Fibroblast of lung (primary cell): ENCODE results near the gene LORICRIN. TPM values are rescaled to one million over a fixed set of nuclear protein-coding genes. Genes with fewer than 3 reads are reported as not detected.

Experiments used
- DNase-seq, 2 donors: peaks; one replicate each; pipeline versions ENCODE4 v3.0.0 to v3.0.0-alpha.2; 2010; ENCODE audit warnings: low read depth in 2 of 2
- H2AFZ ChIP-seq: 2 replicates; pipeline ENCODE4 v1.5.1; 2012; ENCODE audit warnings: low read length, control low read depth, inconsistent platforms
- H3K27ac ChIP-seq: 2 replicates; pipeline ENCODE4 v1.5.1; 2011; ENCODE audit warnings: low read length, control low read depth; ENCODE audit not compliant: insufficient read depth
- H3K27me3 ChIP-seq: 2 replicates; pipeline ENCODE4 v1.5.1; 2011; ENCODE audit warnings: mild to moderate bottlenecking, low read length; ENCODE audit not compliant: control insufficient read depth, insufficient read depth
- H3K36me3 ChIP-seq: 2 replicates; pipeline ENCODE4 v1.5.1; 2011; ENCODE audit warnings: low read length; ENCODE audit not compliant: control insufficient read depth, insufficient read depth
- H3K4me1 ChIP-seq: 2 replicates; pipeline ENCODE4 v1.5.1; 2011; ENCODE audit warnings: low read length; ENCODE audit not compliant: control insufficient read depth, insufficient read depth; ENCODE audit errors: extremely low read depth
- H3K4me2 ChIP-seq: 2 replicates; pipeline ENCODE4 v1.5.1; 2011; ENCODE audit warnings: low read length, control low read depth; ENCODE audit not compliant: insufficient read depth; ENCODE audit errors: extremely low read depth
- H3K4me3 ChIP-seq, 4 experiments: fragments of 200-600 bp in 1 of 4; sonication (generic) in 1 of 4; replicated peaks in 1 of 4; 2 replicates each; pipeline ENCODE4 v1.5.1; 2011 to 2016; ENCODE audit warnings: low read length in 4 of 4, low read depth in 3 of 4, mild to moderate bottlenecking in 3 of 4, control low read depth in 2 of 4, inconsistent platforms in 1 of 4, mixed read lengths in 1 of 4; ENCODE audit not compliant: insufficient read depth in 1 of 4; ENCODE audit errors: control extremely low read depth in 1 of 4
- H3K79me2 ChIP-seq: 2 replicates; pipeline ENCODE4 v1.5.1; 2012; ENCODE audit warnings: mild to moderate bottlenecking, low read length, inconsistent platforms; ENCODE audit not compliant: control insufficient read depth, insufficient read depth
- H3K9ac ChIP-seq: 2 replicates; pipeline ENCODE4 v1.5.1; 2011; ENCODE audit warnings: mild to moderate bottlenecking, low read length, control low read depth; ENCODE audit not compliant: insufficient read depth
- H3K9me3 ChIP-seq: 2 replicates; pipeline ENCODE4 v1.5.1; 2012; ENCODE audit warnings: low read depth, low read length; ENCODE audit not compliant: control insufficient read depth, insufficient read depth
- H4K20me1 ChIP-seq: 2 replicates; pipeline ENCODE4 v1.5.1; 2011; ENCODE audit warnings: low read length; ENCODE audit not compliant: control insufficient read depth, insufficient read depth; ENCODE audit errors: extremely low read depth
- EZH2 ChIP-seq: IDR thresholded peaks from 2 replicates; pipeline ENCODE4 v1.5.1; 2012; ENCODE audit warnings: low read length, control low read depth, mild to moderate bottlenecking; ENCODE audit errors: missing control alignments
- polyA plus RNA-seq, 2 donors: library from polyadenylated mRNA; depleted of rRNA in 1 of 2; stranded (reverse) in 1 of 2; unstranded in 1 of 2; fragments of >200 nt; gene quantifications; 2 replicates each; pipeline ENCODE4 v1.2.1, GENCODE V29; 2011 to 2012; ENCODE audit warnings: missing spikeins in 1 of 2
- total RNA-seq: library from RNA; depleted of rRNA; stranded (reverse); fragments of >200 nt; gene quantifications from 2 replicates; pipeline ENCODE4 v1.2.1, GENCODE V29; 2014
- TF ChIP-seq, protein P1 (sequence below), 2 donors: IDR thresholded peaks in 1 of 2; conservative IDR thresholded peaks in 1 of 2; 1 replicate in 1 of 2; 2 replicates in 1 of 2; pipeline ENCODE4 v1.5.1; 2011 to 2012; ENCODE audit warnings: low read length in 2 of 2, control low read depth in 1 of 2, inconsistent platforms in 1 of 2, low read depth in 1 of 2, mild to moderate bottlenecking in 1 of 2

LORICRIN gene
- total and polyA plus RNA-seq, 2 donors (not counting 1 experiment from before 2014, with no cell fraction given), result not detected

DNA sequence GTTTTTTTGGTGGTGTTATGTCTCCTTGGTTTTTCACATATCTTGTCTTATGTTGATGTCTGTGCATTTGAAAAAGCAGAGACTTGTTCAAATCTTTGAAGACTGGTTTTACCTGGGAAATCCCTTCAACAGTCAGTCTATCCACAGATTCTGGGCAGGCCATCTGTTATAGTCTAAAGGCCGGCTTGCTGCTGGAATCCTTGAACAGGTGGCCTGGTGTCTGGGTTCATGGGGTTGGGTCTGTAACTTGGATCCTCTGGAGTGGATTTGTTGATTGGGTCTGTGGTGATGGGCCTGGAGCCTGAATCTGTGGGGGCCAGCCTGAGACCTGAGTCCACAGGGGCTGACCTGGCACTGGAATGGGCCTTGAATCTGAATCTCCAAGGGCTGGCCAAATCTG, 12.2 kb downstream of the LORICRIN start:
- Histone ChIP-seq H3K4me1 (no peaks in the 10 kb centered on the region), H3K9ac (no peak overlapping the region), H3K36me3 (no peaks in the 10 kb centered on the region), H3K79me2 (no peaks in the 10 kb centered on the region), H3K4me3 (no peak overlapping the region), H3K4me2 (no peak overlapping the region), H4K20me1 (no peaks in the 10 kb centered on the region), H3K27me3 (no peaks in the 10 kb centered on the region), H2AFZ (no peak overlapping the region), H3K9me3 (no peaks in the 10 kb centered on the region), H3K27ac (no peak overlapping the region)
- TF ChIP-seq, protein P1, sequence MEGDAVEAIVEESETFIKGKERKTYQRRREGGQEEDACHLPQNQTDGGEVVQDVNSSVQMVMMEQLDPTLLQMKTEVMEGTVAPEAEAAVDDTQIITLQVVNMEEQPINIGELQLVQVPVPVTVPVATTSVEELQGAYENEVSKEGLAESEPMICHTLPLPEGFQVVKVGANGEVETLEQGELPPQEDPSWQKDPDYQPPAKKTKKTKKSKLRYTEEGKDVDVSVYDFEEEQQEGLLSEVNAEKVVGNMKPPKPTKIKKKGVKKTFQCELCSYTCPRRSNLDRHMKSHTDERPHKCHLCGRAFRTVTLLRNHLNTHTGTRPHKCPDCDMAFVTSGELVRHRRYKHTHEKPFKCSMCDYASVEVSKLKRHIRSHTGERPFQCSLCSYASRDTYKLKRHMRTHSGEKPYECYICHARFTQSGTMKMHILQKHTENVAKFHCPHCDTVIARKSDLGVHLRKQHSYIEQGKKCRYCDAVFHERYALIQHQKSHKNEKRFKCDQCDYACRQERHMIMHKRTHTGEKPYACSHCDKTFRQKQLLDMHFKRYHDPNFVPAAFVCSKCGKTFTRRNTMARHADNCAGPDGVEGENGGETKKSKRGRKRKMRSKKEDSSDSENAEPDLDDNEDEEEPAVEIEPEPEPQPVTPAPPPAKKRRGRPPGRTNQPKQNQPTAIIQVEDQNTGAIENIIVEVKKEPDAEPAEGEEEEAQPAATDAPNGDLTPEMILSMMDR (conservative IDR thresholded peaks at IDR 0.05 in 1 of 2, IDR thresholded peaks at IDR 0.05 in 1 of 2; ENCODE audit: low read depth in 1 of 2, low read length in 2 of 2), result no peak
- TF ChIP-seq EZH2, result no peak
- no peak for DNase-seq

DNA sequence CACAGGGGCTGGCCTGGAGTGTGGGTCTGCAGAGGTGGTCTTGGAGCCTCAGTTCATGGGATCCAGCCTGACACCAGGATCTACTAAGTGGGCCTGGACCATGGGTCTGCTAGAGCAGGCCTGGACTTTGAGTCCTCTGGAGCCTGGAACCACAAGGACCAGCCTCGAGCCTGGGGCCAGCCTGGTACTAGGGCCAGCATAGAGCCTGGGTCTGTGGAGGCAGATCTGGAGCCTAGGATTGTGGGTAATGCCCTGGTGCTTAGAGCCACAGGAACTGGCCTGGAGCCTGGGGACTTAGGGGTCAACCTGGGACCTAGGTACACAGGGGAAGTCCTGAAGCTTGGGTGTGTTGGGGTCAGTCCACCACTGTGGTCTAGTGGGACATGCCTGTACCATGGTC, 12.7 kb downstream of the LORICRIN start:
- Histone ChIP-seq H3K4me1 (no peaks in the 10 kb centered on the region), H3K36me3 (no peaks in the 10 kb centered on the region), H3K4me2 (no peak overlapping the region), H2AFZ (no peak overlapping the region), H3K9me3 (no peaks in the 10 kb centered on the region), H4K20me1 (no peaks in the 10 kb centered on the region), H3K4me3 (no peak overlapping the region), H3K79me2 (no peaks in the 10 kb centered on the region), H3K27ac (no peak overlapping the region), H3K27me3 (no peaks in the 10 kb centered on the region), H3K9ac (no peak overlapping the region)
- TF ChIP-seq, protein P1 (conservative IDR thresholded peaks at IDR 0.05 in 1 of 2, IDR thresholded peaks at IDR 0.05 in 1 of 2; ENCODE audit: low read depth in 1 of 2, low read length in 2 of 2), result no peak
- TF ChIP-seq EZH2, result no peak
- DNase-seq, result no peak

DNA sequence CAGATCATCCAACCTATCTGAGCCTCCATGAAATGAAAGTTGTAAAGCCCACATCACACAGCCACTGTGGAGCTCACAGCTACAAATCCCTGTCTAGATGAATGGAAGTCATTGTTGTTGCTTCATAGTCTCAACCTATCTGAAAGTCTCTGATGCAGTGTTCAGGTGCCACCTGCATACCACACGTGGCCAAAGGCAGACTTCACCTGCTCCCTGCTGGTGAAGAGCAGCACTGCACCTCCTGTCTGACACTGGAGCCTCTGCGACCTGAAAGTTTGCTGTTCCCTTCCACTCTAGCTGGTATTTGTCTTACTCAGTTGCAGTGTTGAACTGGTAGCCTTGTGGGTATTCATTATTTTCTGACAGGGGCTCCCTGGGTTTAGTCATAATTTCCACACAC, 18.4 kb downstream of the LORICRIN start:
- H3K27me3 ChIP-seq, result no peaks in the 10 kb centered on the region
- H3K27ac ChIP-seq, result no peak overlapping the region
- no peaks in the 10 kb centered on the region for H3K4me1 ChIP-seq
- no peaks in the 10 kb centered on the region for H3K9me3 ChIP-seq
- no peak overlapping the region for H2AFZ ChIP-seq
- H3K9ac ChIP-seq, result no peak overlapping the region
- DNase-seq, result no peak
- TF ChIP-seq, protein P1 (conservative IDR thresholded peaks at IDR 0.05 in 1 of 2, IDR thresholded peaks at IDR 0.05 in 1 of 2; ENCODE audit: low read depth in 1 of 2, low read length in 2 of 2), result peak; percentile 15 to 27
- no peak for TF ChIP-seq EZH2
- H3K4me2 ChIP-seq, result no peak overlapping the region
- no peak overlapping the region for H3K4me3 ChIP-seq
- H4K20me1 ChIP-seq, result no peaks in the 10 kb centered on the region
- no peaks in the 10 kb centered on the region for H3K36me3 ChIP-seq
- no peaks in the 10 kb centered on the region for H3K79me2 ChIP-seq
